ENCODE measurements around the gene ERICH2.

Gene ERICH2

DNA sequence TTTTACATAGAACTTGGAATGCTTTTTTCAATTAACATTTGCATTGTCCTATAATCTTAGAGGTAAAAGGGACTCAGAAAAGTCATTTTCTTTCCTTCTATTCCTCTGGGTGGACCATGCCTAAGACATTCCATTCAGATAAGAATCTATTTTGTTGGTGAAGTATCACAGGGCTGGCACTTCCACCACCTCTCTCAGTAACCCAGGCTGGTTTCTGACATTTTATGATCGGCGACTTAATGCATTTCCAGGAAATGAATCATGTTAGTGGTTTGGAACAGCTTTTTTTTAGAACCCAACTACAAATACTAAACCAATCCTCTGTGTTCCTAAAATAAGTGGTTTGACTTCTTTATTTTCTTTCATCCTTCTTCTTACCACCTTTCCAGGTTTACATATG is 73.5 kb downstream of the ERICH2 start:
- DNase-seq, result no peak

DNA sequence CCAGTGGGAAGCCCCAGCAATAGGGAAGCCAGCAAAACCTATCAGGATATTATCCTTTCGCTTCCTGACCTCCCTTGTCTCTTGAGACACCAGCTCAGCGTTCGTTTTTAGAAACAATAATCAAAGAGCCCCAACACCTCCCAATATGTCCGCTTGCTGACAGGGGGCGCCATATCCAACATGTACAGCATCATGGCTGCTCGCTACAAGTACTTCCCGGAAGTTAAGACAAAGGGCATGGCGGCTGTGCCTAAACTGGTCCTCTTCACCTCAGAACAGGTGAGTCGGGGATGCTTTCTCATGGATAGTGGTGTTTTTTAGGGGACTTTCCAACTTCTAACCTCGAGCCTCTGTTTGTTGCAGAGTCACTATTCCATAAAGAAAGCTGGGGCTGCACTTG is 75.2 kb downstream of the ERICH2 start:
- DNase-seq, result no peak

DNA sequence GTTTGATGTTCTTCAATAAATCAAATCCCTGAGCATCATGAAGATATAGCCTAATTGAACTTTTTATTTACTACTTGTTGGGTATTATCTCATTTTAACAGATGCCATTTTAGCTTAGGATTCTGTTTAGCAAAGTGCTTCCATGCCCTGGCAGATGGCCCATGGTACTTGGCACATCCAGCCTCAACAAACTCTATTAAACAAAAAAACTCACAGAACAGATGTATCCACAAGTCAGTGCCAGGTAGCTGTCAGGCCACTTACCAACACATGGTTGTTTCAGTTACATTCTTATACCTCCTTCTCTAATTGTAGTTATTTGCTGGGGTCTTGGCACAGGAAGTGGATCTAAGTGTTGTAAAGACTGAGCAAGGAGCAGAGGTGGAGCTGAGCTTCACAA is 76.1 kb downstream of the ERICH2 start:
- DNase-seq, result no peak

DNA sequence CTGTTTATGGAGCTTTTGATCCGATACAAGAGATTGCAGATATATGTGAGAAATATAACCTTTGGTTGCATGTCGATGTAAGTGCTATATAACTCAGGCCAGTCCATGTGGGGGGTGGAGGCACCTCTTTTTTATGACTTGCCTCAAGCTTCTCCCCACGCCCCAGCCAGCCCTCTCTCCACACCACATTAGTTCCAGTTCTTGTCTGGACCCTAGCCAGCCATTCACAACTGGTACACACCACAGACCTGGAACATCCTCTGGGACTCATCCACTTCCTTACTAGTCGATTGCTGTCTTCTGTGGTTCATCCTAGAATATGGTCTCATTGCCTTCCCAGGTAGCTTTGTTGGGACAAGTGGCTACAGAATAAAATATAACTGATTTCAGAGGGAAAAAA is 77.5 kb downstream of the ERICH2 start:
- no peak for DNase-seq
